Skeletal muscle satellite cell (primary cell): ENCODE results near the gene ZNF664.

ENCODE experiments used
- H3K27me3 ChIP-seq: 2 replicates; pipeline ENCODE4 v1.7.0; 2013; ENCODE audit warnings: low read length; ENCODE audit not compliant: control insufficient read depth, insufficient read depth
- H3K36me3 ChIP-seq: 2 replicates; pipeline ENCODE4 v1.7.0; 2013; ENCODE audit warnings: mild to moderate bottlenecking, control low read depth, low read length; ENCODE audit not compliant: insufficient read depth
- H3K4me1 ChIP-seq: 2 replicates; pipeline ENCODE4 v1.7.0; 2013; ENCODE audit warnings: low read length; ENCODE audit not compliant: control insufficient read depth, insufficient read depth
- H3K4me2 ChIP-seq: 2 replicates; pipeline ENCODE4 v1.7.0; 2013; ENCODE audit warnings: mild to moderate bottlenecking, low read length
- H3K4me3 ChIP-seq: 2 replicates; pipeline ENCODE4 v1.7.0; 2013; ENCODE audit warnings: low read length
- H3K9ac ChIP-seq: 2 replicates; pipeline ENCODE4 v1.7.0; 2013; ENCODE audit warnings: mild to moderate bottlenecking, low read depth, low read length, moderate library complexity
- H3K9me3 ChIP-seq: replicated peaks from 2 replicates; pipeline ENCODE4 v1.7.0; 2013; ENCODE audit warnings: mild to moderate bottlenecking, control low read depth, low read length

Gene ZNF664

DNA sequence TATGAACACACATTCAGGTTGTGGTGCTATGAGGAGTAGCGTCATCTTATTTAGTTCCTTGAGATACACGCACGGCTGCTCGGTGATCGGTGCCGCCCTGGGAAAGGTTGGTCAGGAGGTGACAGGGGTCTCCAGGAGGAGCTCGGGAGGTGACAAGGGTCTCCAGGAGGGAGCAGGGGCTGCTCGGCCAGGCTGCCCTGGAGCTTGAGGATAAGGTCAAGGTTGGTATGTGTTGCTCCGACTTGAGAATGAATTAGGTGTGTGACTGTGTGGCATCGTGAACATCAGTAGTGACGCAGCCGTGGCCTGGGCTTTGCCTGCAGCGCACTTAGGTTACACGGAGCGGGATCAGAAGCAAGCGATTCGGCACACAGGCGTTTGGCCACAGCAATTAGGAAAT lies 36.5 kb upstream of the ZNF664 start:
- Histone ChIP-seq H3K4me1 (peaks cover 4% of the 10 kb centered on the region), H3K4me2 (no peak overlapping the region), H3K4me3 (no peak overlapping the region), H3K36me3 (peaks cover 38% of the 10 kb centered on the region), H3K27me3 (no peaks in the 10 kb centered on the region), H3K9me3 (no peaks in the 10 kb centered on the region), H3K9ac (no peak overlapping the region)

DNA sequence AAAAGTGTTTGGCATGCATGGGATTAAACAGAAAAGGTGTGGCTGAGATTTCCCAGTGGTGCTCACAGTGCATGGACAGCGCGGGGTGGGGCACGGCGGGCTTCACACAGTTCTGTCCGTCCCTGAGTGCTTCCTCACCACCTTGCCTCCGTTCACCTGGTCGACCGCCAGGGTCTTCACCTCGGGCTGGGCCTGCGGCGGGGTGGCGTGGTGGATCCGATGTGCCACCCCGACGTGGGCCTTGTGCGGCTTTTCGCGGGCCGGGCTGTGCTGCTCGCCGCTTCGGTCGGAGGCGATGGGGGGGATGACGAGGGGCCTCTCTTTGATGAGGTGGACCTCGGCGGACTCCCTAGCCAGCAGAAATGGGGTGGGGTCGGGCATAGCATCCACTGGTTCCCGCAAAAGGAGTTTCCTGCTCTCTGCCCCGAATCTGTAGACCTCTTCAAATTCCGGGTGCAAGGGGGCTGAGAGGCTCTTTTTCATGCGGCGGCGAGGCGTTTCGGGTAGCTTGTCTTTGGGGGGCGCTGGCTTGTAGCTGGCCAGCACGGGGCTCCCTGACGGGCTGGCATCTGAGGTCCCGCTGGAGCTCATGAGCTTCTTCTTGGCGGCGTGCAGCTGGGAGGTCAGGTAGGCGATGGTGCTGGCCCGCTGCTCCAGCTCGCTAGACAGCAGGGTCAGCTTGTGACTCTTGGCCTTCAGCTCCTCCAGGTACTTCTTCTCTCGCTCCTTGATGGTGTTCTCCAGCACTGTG lies 35.9 kb upstream of the ZNF664 start:
- Histone ChIP-seq H3K4me1 (peaks cover 10% of the 10 kb centered on the region), H3K4me2 (no peak overlapping the region), H3K9ac (no peak overlapping the region), H3K9me3 (peaks cover 5% of the 10 kb centered on the region), H3K27me3 (no peaks in the 10 kb centered on the region), H3K36me3 (peaks cover 44% of the 10 kb centered on the region), H3K4me3 (no peak overlapping the region)

DNA sequence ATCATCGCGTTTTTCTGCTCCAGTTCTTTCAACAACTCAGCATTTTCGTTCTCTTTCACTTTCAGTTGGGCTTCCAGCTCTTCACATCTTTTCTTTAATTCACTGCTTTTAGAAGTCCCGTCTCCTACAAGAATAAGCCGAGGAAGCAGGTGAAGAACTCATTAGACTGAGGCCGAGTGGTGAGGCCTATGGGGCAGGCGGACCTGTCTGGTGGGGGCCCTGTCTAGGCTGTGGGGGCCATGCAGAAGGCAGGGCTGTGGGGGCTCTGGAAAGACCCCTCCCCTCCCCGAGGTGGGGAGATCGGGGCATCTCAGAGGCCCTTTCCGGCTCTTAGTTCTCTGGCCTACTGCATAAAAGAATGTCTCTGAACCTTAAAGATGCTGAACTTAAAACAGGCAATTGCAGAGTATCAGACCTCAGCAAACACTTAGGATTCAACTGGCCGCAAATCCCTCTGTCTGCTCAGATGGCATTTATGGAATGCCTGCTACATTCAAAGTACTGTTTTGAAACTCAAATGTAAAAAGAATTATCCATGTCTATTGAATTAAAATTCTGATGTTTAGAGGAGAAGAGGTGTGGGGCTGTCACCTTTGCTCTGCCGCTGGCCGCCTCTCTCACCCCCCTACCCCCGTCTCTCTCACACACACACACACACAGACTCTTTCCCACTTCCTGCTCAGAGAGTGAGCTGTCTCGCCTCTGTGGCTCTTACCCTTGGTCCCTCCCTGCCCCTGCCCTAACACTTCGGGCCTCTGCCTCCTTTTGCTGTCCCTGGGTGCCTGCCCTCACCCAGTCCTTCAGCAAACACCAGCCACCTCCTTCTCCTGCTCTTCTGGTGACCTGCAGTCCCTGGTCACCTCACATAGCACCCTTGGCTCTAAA lies 35.1 kb upstream of the ZNF664 start:
- no peak overlapping the region for H3K4me3 ChIP-seq
- H3K9me3 ChIP-seq: peaks cover 5% of the 10 kb centered on the region
- no peak overlapping the region for H3K9ac ChIP-seq
- no peaks in the 10 kb centered on the region for H3K27me3 ChIP-seq
- peaks cover 44% of the 10 kb centered on the region for H3K36me3 ChIP-seq
- peaks cover 15% of the 10 kb centered on the region for H3K4me1 ChIP-seq
- no peak overlapping the region for H3K4me2 ChIP-seq

DNA sequence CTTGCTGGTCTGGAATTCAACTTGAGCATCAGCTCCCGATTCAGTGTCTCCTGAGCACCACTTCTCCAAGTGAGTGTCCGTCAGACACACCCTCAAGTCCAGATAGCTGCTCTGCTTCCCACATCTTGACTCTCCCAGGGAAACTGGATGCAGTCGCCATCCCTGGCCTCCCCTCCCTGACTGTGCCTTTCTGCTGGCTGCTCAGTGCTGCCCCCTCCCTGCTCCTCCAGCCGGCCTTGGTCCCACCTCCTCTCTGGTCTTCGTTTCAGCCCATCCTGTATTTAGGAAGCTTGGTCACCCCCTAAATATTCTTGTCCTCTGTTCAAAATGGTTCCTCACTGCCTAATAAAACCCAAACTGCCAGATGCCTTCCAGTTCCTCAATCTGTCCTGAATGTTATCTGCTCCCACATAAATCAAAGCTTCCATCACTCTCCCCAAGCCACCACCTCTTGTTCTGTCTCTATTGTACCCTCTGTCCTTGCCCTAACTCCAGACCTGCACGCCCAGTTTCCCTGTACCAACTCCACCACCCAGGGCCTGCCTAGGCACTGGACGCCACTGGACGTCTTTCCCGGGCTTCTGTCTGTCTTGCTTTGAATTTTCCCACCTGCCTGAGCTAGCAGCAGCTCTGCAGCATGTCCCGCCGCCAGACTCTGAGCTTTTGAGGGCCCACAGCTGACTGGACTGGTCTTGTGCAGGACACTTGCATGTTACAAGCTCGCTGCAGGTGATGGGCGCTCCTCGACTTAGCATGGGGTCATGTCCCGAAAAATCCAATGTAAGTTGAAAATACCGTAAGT lies 34.1 kb upstream of the ZNF664 start:
- Histone ChIP-seq H3K36me3 (peaks cover 52% of the 10 kb centered on the region), H3K4me3 (no peak overlapping the region)

DNA sequence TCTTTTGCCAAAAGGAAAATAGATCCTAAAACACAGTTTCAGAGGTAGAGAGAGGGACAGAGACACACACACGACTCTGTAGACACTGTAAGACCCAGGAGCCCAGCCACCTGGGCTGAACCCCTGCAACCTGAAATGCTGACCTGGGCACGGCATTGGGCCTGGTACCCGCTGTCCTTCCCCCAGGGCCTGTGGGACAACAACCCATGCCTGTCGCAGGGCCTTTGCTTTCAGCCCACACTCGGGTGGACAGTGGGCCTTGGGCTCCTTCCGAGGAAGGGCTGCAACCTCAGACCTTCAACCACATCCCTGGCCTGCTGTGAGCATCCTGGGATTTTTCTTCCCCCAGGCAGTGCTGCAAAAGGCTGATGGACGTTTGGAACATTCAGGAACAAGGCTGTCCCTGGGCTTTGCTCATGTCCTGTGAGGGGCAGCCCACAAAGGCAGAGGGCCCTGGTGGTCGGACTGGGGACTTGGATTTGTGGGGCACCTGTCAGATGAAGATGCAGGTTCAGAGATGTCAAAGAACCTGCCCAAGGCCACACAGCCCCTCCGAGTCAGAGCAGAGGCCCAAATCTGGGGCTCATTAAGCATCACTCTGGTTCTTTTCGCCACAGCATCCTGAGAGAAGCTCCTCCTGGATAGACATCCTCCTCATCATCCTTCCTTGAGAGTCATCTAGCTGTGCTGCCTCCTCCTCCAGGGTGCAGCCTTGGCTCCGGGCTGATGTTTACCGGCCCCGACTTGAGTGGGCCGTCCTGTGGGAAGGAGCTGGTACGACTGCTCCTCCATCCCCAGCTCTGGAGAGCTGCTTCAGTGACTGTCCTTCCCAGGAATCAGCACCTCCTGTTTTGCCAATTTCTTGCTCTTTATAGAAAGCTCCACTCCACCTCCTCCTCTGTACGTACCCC lies 33.0 kb upstream of the ZNF664 start:
- Histone ChIP-seq H3K4me1 (peaks cover 30% of the 10 kb centered on the region), H3K36me3 (peaks cover 60% of the 10 kb centered on the region), H3K4me2 (no peak overlapping the region), H3K9me3 (peaks cover 5% of the 10 kb centered on the region), H3K27me3 (no peaks in the 10 kb centered on the region), H3K4me3 (no peak overlapping the region), H3K9ac (no peak overlapping the region)

More for the DNA sequence above, 34.1 kb upstream of the ZNF664 start:
- Histone ChIP-seq H3K4me1 (peaks cover 24% of the 10 kb centered on the region), H3K9me3 (peaks cover 5% of the 10 kb centered on the region), H3K27me3 (no peaks in the 10 kb centered on the region), H3K9ac (no peak overlapping the region), H3K4me2 (no peak overlapping the region)

DNA sequence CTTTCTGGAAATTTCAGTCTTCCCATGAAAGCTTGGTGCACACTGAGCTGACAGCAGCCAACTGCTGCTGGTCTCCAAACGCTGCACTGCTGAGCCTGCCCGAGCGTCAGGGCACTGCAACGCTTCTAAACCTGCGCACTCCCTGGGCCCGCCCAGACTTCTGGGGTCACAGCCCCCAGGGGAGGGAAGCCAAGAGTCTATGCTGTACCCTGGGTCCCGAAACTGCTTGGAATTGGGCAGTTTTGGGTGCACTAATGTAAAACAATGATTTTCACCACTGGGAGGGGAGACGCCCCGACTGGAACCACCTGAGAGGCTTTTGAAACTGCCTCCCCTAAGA lies 32.4 kb upstream of the ZNF664 start:
- Histone ChIP-seq H3K9ac (no peak overlapping the region), H3K4me1 (peaks cover 30% of the 10 kb centered on the region), H3K36me3 (peaks cover 66% of the 10 kb centered on the region), H3K9me3 (peaks cover 5% of the 10 kb centered on the region), H3K4me3 (no peak overlapping the region), H3K4me2 (no peak overlapping the region), H3K27me3 (no peaks in the 10 kb centered on the region)

DNA sequence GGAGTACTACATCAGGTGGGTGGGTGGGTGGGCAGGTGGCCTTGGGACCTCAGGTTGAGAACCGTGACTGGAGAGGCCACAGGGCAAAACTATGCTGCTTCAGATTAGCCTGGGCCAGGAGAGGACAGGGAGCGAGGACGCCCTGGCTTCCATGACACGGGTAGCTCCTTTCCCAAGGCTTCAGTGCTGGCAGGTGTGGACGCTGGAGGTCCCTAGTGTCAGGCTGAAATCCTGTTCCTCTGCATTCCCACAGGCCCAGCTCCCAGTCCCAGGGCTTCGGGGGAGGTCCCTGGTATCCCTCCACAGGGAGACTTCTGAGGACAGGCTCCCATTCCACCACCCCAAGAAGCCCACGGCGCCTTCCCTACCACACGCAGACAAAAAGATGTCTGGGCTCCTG lies 32.0 kb upstream of the ZNF664 start:
- Histone ChIP-seq H3K36me3 (peaks cover 64% of the 10 kb centered on the region), H3K4me2 (no peak overlapping the region)

DNA sequence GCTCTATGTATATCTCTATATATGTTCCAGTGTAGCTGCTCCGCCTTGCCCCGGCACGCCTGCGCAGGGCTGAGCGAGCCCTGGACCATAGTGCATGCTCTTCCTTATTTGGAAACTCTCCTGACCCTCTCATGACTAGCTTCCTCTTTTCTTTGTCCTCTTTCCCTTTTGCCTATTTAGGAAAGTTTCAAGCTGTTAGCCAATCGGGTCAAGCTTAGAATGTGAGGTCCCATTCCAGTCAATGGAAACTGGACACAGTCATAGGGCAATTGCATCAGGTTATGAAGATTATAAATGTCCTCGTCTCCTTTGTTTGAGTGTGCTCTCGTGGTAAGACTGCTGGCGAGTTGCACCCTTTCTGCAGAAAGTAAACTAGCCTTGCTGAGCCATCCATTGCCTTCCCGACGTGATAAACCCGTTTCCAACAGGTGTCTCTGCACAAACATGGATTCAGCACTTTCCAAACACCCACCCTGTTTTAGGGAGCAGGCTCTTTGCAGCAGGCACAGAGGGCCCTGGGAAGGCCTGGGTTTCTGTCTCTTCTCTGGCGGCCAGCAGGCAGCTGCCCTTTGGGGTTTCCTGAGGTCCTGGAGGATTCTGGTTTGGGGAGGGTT lies 31.3 kb upstream of the ZNF664 start:
- Histone ChIP-seq H3K4me1 (peaks cover 30% of the 10 kb centered on the region), H3K36me3 (peaks cover 57% of the 10 kb centered on the region), H3K4me2 (peak overlapping the region; percentile 31), H3K27me3 (no peaks in the 10 kb centered on the region), H3K9ac (peak overlapping the region; percentile 20), H3K4me3 (peak overlapping the region; percentile 19), H3K9me3 (peaks cover 5% of the 10 kb centered on the region)

More for the DNA sequence above, 32.0 kb upstream of the ZNF664 start:
- H3K27me3 ChIP-seq: no peaks in the 10 kb centered on the region
- no peak overlapping the region for H3K9ac ChIP-seq
- H3K4me3 ChIP-seq: no peak overlapping the region
- H3K9me3 ChIP-seq: peaks cover 5% of the 10 kb centered on the region
- peaks cover 30% of the 10 kb centered on the region for H3K4me1 ChIP-seq

DNA sequence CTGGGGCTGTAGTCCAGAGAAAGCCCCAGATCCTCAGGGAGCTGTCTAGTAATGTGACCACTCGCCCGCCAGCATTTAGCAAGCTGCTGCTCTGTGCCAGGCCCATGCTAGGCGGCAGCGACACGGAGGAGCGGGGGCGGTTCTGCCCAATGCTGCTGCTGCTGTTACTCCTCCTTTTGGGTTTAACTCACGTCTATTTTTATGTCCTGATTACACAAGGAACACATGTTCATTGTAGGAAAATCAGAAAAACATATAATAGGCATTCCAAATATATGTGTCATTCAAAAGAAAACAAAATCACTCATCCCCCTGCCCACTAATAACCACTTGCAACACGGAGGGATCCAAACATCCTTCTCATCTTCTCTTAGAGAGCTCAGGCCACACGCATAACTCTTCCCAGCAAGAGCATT lies 30.8 kb upstream of the ZNF664 start:
- peak overlapping the region; percentile 64 for H3K4me2 ChIP-seq
- peaks cover 55% of the 10 kb centered on the region for H3K36me3 ChIP-seq
- H3K4me3 ChIP-seq: peak overlapping the region; percentile 19
- no peaks in the 10 kb centered on the region for H3K27me3 ChIP-seq
- peaks cover 30% of the 10 kb centered on the region for H3K4me1 ChIP-seq
- peak overlapping the region; percentile 62 for H3K9ac ChIP-seq
- peaks cover 5% of the 10 kb centered on the region for H3K9me3 ChIP-seq

DNA sequence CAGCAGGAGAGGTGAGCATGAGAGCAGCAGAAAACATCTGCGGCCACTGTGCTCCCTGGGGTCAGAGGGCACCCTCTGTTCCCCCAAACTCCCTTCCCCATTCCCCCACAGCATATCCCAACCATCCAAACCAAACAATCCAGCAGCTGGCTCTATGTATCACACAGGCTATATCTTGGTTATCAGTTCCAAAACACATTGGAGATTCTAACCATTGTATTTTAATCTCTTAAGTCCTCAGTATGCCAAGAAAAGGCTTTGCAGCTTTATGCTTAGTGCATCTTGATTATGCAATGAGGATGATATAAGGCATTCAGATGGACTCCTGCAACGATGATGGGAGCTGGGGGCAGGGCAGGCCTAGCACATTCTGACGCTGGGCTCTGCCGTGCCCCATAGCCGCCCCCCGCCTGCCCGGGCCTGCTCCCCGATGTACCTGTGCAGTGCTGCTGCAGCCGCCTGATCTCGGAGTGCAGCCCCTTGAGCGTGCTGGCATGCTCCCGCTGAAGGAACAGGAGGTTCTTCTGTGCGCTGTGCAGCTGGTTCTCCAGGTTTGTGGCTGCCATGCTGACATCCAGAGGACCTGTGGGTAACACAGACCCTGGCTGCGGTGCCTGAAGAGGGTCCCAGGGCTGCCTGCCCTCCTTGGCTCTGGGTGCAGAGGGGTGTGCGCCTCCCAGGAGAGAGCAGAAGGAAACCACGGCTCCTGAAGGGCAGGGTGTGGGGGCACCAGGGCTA lies 29.9 kb upstream of the ZNF664 start:
- H3K36me3 ChIP-seq: peaks cover 49% of the 10 kb centered on the region
- peak overlapping the region; percentile 62 for H3K9ac ChIP-seq
- peaks cover 30% of the 10 kb centered on the region for H3K4me1 ChIP-seq
- H3K27me3 ChIP-seq: no peaks in the 10 kb centered on the region
- peaks cover 5% of the 10 kb centered on the region for H3K9me3 ChIP-seq
- H3K4me3 ChIP-seq: peak overlapping the region; percentile 39
- peak overlapping the region; percentile 64 for H3K4me2 ChIP-seq
